Measurements from ENCODE around the gene ABCF1.

The ABCF1 gene

DNA sequence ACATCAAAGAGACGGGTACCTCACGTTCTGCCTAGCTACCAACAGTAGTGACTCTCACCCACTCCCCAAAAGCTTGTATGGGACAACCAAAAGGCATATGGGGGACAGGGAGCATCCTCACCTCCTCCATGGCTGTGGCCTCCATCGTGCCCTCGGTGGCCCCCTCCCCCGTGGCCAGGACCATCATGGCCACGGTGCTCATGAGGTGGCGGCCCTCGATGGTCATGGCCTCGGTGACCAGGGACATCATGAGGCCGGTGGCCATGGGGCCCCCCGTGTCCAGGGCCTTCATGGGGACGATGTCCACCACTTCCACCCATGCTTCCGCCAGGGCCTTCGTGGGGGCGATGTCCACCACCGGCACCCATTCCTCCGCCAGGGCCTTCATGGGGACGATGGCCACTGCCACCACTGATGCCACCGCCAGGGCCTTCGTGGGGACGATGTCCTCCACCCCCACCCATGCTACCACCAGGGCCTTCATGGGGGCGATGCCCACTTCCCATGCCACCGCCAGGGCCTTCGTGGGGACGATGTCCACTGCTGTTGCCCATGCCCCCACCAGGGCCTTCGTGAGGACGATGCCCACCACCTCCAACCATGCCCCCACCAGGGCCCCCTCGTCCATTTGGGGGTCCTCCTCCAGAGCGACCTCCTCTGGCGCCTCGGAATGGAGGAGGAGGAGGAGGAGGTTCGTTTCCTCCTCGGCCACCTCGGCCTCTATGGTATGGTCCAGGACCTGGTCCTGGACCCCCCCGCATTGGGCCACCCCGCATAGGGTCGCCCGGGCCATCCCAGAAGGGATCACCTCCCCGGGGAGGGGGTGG, 30.8 kb downstream of the ABCF1 start:
- no peak for DNase-seq (ENCODE audit: low spot score)

DNA sequence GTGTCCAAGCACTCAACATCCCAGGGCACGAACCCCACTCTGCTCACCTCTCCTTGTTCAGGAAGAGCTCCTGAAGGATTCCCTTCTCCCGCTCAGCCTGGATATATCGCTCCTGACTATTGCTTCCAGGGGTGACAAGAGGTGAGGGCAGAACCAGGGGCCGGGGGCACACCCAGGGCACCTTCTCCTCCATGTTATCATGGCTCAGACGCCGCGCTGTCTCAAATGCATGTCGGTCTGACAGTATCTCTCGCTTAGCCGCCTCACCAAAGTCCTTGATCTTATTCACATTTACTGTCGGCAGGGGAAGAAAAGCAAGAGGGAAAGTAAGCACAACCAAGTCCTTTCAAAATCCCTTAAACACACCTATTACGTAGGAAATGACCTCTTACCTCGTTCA, 32.7 kb downstream of the ABCF1 start:
- no peak for DNase-seq (ENCODE audit: low spot score)

DNA sequence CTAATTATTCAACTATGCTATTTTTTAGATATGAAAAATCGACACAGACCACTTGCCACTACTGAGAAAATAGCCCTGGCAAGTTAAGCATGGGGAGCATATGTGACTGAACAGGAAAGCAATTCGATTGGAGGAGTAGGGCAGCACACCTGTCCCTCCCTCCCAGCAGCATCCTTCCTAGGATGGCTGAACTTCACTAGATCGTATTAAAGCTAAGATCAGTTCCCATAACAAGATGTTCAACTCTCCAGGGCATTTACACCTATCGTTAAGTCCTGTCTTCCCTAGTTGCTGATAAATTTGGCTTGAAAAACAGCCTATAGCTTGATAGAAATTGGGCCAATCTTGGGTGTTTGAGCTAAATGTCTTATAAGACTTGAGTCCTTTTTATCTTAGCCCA, 38.8 kb downstream of the ABCF1 start:
- no peak for DNase-seq (ENCODE audit: low spot score)

DNA sequence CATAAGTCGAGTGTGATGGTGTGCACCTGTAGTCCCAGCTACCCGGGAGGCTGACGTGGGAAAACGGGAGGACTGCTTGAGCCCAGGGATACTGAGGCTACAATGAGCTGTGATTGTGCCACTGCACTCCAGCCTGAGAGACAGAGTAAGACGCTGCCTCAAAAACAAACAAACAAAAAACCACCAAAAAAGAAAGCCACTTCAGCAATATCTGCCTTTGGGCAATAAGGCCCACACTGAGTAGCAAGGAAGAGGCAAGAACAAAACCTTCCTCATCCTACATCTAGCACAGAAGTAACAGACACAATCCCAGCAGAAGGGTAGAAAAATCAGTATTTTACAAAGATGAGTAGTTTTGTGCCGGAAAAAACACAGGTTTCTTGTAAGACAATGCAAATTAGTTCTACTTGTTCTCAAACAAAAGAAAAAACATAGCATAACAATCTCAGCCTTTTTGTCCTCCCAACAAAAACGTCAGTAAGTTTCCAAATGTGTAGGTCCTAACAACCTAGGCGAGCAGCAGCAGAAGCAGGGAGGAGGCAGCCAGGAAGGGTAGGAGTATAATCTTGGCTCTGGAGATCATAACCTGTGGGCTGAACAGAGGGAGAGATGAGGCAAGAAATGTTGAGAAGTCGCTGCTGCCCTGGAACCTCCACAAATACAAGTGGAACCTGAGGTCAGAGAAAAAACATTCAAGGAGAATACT, 40.1 kb downstream of the ABCF1 start:
- DNase-seq (ENCODE audit: low spot score), result no peak

DNA sequence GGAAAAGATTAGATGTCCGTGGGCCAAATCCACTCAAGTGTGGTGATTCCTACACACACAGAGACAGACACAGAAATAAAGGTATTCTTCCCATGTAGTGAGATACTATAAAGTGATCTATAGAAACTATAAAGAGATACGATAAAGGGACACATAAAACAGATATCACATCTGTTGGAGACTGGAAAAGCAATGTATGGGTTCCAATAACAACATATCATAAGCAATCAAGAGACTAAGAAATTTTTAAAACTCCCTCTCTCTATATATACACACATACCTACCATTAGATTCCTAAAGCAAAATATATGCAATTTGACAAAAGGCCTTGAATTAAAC, 40.6 kb downstream of the ABCF1 start:
- DNase-seq (ENCODE audit: low spot score), result no peak

DNA sequence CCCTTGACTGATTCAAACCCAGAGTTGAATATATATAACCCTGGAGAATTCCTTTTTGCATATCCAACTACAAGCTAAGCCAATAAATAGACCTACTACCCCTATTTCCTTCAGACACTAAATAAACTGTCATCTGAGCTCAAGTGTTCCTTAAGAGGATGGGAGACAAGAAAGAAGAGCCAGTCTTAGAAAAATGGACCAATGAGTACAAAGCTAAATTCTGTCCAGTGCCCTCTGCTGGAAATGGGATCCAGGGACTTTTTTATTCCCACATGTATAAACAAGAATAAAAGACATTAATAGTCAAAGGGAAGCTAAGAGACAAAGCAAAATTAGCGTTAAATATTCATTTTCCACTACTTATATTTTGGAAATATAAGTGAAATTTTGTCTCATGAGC, 41.0 kb downstream of the ABCF1 start:
- no peak for DNase-seq (ENCODE audit: low spot score)

DNA sequence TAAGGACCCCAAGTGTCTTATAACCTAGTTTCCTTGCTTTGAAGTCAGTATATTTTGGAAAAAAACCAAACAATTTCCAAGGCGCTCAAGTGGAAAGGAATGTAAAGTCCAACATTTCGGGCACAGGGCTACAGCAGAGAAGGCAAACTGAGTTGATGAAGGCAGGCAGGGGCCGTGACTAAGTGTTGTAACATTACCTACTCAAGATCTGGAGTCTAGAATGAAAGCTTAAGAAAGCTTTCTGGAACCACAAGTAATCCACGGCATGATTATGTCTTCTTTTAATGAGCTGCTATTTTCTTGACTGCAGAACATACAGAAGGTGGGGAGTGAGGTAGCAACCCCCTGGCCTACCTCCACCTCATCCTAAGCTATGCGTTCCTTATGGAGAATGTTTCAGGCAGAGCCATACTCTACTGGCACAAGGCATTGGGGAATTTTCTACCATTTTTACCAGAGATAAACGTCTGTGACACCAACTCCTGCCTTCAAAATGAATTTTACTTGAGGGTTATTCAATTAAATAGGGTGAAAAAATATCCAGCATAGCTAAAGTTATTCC, 41.5 kb downstream of the ABCF1 start:
- no peak for DNase-seq (ENCODE audit: low spot score)

DNA sequence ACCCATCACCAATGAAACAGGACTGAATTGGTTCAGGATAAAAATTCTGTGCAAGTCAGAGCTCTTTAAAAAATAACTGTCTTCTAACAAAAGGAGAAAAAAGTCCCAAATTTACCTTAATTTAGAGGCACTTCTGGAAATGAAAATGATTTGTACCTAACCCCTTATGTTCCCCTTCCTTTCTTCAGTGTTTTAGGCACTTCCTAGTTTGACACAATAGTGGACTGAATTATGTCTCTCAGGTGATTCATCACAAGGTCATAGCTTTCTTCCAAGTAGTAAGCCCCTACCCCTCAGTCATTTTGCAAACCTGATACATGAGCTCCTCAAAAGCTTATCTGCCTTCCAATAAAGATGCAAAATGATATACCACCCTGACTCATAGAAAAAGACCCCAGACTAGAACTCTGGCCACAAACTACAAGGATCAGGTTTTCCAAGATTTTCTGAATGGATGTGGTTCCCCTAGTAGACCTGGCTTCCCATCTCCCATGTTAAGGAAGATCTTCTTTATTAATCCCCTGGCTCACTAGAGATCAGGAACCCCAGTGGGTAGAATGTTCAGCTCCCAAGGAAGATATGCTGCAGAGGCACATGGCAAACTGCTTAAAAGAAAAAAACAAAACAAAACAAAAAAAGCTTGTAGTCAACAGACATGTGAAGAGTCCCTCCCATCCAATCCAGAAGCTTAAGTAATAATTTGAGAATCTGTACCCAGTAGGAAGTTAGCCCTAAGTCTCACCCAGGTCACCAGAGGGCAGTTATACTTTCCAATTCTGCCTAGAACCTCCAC, 42.2 kb downstream of the ABCF1 start:
- no peak for DNase-seq (ENCODE audit: low spot score)

DNA sequence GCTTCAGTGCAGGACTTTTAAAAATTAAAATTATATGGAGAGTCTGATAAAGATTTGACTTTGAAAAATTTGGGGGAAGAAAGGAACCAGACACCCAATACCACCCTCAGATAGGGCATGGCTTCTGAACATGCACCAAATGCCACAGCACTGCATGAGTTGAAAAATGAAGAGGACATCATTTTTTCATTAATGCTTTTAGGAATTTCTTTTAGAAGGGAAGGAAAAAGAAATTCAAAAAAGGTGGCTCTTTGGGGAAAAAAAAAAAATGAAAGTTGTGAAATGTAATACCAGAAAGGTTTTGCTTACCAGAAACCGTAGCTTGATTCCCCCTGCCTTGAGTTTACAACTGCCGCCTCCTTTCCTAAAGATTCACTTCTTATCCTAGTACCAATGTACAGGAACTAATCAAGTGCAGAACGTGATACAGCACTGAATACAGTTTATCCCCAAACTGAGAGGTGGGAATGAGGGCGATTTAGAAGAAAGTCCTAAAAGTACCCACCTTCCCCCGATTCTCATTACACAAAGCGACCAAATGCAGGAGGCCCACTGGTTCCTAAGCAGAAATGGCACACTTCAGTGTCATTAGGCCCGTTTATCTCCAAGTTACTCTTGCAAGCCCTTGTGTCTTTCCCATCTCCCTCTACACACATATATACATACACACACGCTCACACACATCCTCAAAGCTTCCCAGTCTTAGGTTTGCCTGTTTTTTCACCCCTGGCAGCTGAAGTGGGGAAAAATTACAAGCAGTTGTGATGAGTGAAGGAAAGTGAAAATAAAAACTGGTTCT, 43.0 kb downstream of the ABCF1 start:
- DNase-seq (ENCODE audit: low spot score), result no peak

DNA sequence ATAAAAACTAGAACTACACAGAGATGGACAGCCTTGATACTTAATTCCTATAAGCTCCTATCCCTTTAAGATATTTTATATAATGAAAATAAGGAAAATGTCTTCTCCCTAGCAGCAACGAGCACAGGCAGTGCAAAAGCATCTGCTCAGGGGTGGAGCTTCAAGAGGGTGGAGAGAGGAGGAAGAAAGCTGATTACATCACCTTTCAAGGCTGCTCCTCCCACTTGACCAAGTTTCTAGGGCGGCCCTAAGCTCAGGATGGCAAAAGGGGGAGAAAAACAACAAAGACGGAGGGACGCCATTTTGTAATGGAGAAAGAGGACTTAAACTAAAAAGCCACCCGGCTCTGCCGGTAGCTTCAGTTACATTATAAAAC, 43.6 kb downstream of the ABCF1 start:
- DNase-seq (ENCODE audit: low spot score), result peak; percentile 100

DNA sequence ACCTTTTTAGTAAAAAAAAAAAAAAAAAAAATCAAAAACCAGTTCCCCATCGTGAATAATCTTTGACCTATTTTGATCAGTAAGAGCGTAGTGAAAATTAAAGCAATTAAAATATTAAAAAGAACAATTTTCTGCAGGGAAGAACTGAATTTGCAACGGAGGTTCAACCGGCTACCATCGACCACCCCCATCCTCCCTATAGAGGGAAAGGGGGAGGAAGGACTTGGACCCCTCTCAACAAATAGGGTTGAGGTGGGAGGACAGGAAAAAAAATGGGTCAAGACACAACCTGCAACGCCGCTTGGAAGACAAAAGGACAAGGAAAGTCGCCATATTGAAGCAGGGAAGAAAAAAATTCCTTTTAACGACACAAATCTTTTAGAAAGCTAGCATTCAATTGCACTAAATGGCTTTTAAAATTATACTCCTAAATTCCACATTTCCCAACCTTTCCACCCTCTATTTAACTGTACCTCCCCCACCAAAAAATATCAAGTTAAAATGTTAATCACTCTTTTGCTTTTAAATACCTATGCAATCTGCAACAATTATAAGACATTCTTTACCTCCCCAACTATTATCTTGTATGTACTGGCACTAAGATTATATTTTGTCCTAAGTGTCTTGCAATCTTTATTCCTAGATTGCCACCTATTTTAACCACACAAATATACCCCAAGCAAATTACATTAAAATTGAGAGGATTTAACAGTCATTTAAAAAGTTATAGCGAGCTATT, 44.1 kb downstream of the ABCF1 start:
- peak; percentile 81 for DNase-seq (ENCODE audit: low spot score)

DNA sequence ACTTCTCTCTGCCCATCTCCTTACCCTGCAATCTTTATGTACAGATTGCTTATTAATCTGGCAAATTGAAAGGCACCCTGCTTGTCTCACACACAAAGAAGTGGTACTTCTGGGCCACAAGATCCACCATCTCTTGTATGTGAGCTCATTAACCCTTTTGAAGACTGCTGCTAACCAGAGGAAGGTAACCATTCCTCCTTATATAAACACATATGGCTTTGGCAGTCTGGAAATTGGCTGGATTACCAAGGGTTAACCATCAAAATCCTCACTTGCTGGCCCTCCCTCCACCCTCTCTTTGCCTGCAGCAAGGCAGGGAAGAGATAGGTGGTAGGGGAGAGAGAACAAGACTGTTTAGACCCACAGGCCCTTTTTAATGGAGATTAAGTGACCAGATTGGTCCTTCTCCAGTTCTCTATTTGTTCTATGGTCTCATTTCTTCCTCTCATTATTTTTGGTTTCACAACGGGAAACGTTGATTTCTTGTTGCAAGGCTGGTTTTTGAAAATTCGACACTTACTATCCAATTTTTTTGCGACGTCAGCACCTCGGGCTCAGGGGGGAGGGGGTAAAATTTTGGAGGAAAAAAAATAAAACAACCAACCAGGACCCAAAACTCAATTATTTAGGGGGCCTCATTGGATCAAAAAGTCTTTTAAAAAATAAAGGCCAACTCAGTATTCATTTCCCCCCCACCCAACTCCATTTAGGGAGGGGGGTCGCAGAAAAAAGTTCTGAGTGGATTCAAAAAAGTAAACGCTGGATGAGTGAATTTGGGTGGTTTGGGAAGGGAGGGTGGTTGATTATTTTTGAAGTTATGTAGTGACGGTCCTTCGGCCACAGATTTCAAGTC, 44.9 kb downstream of the ABCF1 start:
- DNase-seq (ENCODE audit: low spot score), result peak; percentile 61

DNA sequence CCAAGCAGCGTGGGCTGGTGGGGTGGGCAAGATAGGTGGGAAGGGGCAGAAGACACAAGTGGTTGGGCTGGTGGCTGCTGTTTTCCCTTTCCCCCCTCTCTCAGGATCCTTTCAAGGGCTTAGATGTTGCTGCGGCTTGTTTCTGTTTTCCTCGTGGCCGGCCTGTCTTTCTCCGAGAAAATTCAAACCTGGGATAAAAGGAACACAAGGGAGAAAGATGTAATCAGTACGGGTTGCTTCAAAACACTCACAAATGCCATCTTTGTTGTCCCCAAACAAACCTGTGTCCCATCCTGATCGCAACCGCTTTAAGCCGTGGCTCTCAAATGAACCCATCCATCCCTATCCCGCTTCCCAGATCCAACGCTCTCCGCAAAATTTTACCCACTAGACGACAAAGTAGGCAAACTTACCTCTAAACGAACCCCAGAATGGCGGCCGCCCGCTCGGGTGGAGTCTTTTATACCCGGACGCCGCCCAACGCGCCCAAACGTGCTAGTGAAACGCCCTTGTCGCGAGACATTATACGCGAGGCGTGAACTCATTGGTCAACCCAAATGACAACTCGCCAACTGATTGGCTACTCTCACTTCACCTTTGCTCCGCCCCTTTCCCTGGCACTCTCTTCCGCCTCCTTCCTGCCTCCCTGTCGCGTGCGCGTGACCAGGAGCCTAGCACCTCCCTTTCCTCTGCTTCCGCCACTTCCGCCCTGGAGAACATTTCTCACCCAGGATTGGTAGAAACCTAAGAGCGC, 45.7 kb downstream of the ABCF1 start, which contains the start of gene PPP1R10:
TSS of gene PPP1R10 (minus strand) at position 433 of the 754 bp plus-strand sequence. CDS start 7,299 bp downstream, outside the sequence.
- peak; percentile 100 for DNase-seq (ENCODE audit: low spot score)

DNA sequence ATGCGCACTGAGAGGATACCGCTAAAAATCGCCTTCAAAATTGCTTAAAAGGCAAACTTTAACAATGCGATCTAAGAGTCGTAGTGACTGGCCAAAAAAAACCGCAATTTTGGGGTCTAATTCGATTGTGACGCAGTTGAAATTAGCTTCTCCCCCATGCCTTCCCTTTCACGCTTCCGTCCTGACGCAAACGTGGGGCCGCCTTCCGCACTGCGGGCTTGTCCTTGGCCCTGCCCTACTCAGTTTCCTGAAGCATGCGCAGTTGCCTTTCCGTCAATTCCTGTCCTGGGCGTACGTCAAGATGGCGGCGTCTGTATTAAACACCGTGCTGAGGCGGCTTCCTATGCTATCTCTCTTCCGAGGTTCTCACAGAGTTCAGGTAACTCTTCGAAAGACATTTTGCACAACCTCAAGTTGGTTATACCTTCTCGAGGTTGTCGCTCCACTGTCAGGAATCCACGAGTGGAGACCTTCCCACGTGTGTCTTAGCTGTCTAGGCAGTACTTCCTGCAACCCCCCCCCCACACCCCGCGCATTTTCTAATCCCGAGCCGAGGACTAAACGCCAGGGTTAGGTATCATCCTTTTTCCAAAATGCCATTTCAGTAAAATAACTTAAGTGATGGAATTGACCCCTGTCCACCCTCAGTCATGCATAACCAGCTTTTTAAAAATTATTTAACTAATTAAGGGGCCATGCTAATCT, 46.5 kb downstream of the ABCF1 start, which contains the start of gene MRPS18B:
TSS of gene MRPS18B (plus strand) at position 276 of the 705 bp plus-strand sequence. CDS start at position 302, 26 bp downstream.
- peak; percentile 99 for DNase-seq (ENCODE audit: low spot score)

DNA sequence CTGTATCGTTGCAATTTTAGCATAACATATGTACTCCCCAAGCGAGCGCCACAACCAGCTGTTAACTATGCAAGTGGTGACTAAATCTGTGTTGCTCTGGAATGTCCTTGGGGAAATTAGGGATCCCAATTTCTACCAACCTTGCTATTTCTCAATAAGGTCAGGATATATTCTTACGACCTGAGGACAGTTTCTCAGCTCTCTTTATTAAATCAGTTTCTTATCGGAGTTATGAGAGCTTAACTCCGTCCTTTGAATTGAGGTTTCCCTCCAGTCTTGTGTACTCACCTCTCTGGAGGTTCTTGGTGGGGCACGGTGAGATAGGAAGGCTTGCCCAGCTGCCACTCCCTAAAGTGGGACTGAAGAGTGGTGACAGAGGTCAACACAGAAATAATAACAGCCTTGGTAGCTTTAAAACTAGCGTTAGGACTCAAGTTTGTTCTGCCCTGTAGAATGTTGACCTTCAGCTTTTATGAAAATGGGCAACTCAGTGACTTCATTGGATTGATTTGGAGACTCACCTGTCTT, 47.1 kb downstream of the ABCF1 start:
- DNase-seq (ENCODE audit: low spot score), result peak; percentile 39

DNA sequence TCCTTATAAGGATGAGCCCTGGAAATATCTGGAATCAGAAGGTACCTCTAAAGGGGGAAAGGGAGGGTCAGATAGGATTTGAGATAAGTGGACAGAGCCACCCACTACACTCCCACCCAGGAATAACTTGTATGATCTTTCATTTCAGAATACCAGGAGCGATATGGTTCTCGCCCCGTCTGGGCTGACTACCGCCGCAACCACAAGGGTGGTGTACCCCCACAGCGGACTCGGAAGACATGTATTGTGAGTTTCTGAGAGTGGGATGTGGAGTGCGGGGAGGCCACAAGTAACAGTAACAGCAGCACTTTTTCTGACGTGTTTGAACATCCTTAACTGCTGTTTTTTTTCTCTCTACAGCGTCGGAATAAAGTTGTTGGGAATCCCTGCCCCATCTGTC, 48.3 kb downstream of the ABCF1 start:
- DNase-seq (ENCODE audit: low spot score), result no peak

DNA sequence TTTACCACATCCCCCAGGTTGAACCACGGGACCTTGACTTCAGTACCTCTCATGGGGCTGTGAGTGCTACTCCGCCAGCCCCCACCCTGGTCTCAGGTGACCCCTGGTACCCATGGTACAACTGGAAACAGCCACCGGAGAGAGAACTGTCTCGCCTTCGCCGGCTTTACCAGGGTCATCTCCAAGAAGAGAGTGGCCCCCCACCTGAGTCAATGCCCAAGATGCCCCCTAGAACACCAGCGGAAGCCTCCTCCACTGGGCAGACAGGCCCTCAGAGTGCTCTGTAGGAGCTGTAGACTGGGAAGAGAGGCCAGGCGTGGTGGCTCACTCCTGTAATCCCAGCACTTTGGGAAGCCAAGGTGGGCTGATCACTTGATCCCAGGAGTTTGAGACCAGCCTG, 54.3 kb downstream of the ABCF1 start:
- no peak for DNase-seq (ENCODE audit: low spot score)

Data from pons (tissue), 1 donor.